GM23338 (cell line): ENCODE data around the gene PHKG2.

Experiments used
- CTCF ChIP-seq, 2 experiments: fragments of 200-600 bp in 1 of 2; sonication (generic) in 1 of 2; conservative IDR thresholded peaks; 2 replicates each; pipeline versions ENCODE4 v1.5.1 to v1.6.1; 2016 to 2017; ENCODE audit warnings: antibody characterized with exemption in 2 of 2, low read depth in 2 of 2, mild to moderate bottlenecking in 2 of 2, moderate library complexity in 1 of 2
- EZH2 ChIP-seq: fragments of 200-600 bp; sonication (generic); IDR thresholded peaks from one replicate; pipeline ENCODE4 v1.8.0; 2017; ENCODE audit warnings: antibody characterized with exemption, mild to moderate bottlenecking, low read depth; ENCODE audit not compliant: unreplicated experiment
- EZH2phosphoT487 ChIP-seq: fragments of 200-600 bp; sonication (generic); IDR thresholded peaks from one replicate; pipeline ENCODE4 v1.8.1; 2018; ENCODE audit warnings: antibody characterized with exemption; ENCODE audit not compliant: unreplicated experiment
- POLR2AphosphoS5 ChIP-seq: IDR thresholded peaks from 2 replicates; pipeline ENCODE4 v1.6.1; 2016; ENCODE audit warnings: antibody characterized with exemption, low read depth
- ZNF331 ChIP-seq: fragments of 250-450 bp; sonication (Bioruptor Pico); IDR thresholded peaks from 2 replicates; pipeline ENCODE4 v1.5.0; 2020; ENCODE audit warnings: low read depth, mild to moderate bottlenecking, moderate library complexity
- TF ChIP-seq, protein P1 (sequence below): IDR thresholded peaks from 2 replicates; pipeline ENCODE4 v1.6.1; 2016; ENCODE audit warnings: antibody characterized with exemption

DNA sequence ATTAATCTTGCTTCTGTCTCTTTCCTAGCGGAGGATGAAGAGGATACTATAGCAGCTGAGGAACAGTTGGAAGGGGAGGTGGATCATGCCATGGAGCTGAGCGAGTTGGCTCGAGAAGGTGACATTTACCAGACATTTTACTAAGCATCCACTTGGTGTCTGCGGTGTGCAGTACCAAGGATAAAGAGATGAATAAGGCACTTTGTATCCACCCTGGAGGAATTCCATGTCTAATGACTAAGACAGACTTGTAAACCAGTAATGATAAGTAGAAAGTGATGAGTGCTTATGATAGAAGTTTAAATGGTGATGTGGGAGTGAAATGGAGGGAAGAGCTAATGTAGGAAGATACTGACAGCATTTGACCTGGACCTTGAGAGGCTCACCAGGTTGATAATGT, 37.3 kb upstream of the PHKG2 start:
- TF ChIP-seq CTCF (conservative IDR thresholded peaks at IDR 0.05; ENCODE audit: low read depth in 2 of 2) (no peak), POLR2AphosphoS5 (no peak), ZNF331 (CRISPR knock-in tag) (no peak), EZH2phosphoT487 (no peak), EZH2 (no peak)
- TF ChIP-seq, protein P1, sequence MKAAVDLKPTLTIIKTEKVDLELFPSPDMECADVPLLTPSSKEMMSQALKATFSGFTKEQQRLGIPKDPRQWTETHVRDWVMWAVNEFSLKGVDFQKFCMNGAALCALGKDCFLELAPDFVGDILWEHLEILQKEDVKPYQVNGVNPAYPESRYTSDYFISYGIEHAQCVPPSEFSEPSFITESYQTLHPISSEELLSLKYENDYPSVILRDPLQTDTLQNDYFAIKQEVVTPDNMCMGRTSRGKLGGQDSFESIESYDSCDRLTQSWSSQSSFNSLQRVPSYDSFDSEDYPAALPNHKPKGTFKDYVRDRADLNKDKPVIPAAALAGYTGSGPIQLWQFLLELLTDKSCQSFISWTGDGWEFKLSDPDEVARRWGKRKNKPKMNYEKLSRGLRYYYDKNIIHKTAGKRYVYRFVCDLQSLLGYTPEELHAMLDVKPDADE: no peak
